Measurements from ENCODE around the gene CALR3. TPM values are rescaled to one million over a fixed set of nuclear protein-coding genes. Genes with fewer than 3 reads are reported as not detected.
"Not testable (repeated sequence)": the region's sequence is repeated elsewhere in the genome, so short reads cannot be mapped to it uniquely, and the experiment has no call there.

CALR3 gene
- polyA plus RNA-seq, 4 donors, result 0.14 TPM; not detected in 3

- no peak for DNase-seq (ENCODE audit: low read depth in 4 of 4, low spot score in 2 of 4)
These were observed 1.9 kb upstream of the CALR3 start for GRCh38 chr19:16497837-16498236.

GRCh38 chr19:16497042-16497441, 1.1 kb upstream of the CALR3 start:
- no peak for DNase-seq (ENCODE audit: low read depth in 4 of 4, low spot score in 2 of 4)

GRCh38 chr19:16496613-16496983, 631 bp upstream of the CALR3 start:
- DNase-seq (ENCODE audit: low read depth in 4 of 4, low spot score in 2 of 4), result no peak

GRCh38 chr19:16486476-16486875, 9.5 kb downstream of the CALR3 start:
- not testable (repeated sequence) for DNase-seq (ENCODE audit: low read depth in 4 of 4, low spot score in 2 of 4)

- DNase-seq (ENCODE audit: low read depth in 4 of 4, low spot score in 2 of 4), result no peak
These were observed 13.2 kb downstream of the CALR3 start for GRCh38 chr19:16482745-16483144.

GRCh38 chr19:16477311-16477710, 18.7 kb downstream of the CALR3 start:
- no peak for DNase-seq (ENCODE audit: low read depth in 4 of 4, low spot score in 2 of 4)

- DNase-seq (ENCODE audit: low read depth in 4 of 4, low spot score in 2 of 4), result no peak
These were observed 19.6 kb downstream of the CALR3 start for GRCh38 chr19:16476401-16476800.

- DNase-seq (ENCODE audit: low read depth in 4 of 4, low spot score in 2 of 4), result no peak
These were observed 22.0 kb downstream of the CALR3 start for GRCh38 chr19:16473875-16474392.

- DNase-seq (ENCODE audit: low read depth in 4 of 4, low spot score in 2 of 4), result no peak
These were observed 23.0 kb downstream of the CALR3 start for GRCh38 chr19:16472992-16473391.

- not testable (repeated sequence) for DNase-seq (ENCODE audit: low read depth in 4 of 4, low spot score in 2 of 4)
These were observed 23.4 kb downstream of the CALR3 start for GRCh38 chr19:16472559-16472899.

- DNase-seq (ENCODE audit: low read depth in 4 of 4, low spot score in 2 of 4), result no peak
These were observed 24.8 kb downstream of the CALR3 start for GRCh38 chr19:16470911-16471811.

GRCh38 chr19:16470541-16470910, 25.4 kb downstream of the CALR3 start:
- no peak for DNase-seq (ENCODE audit: low read depth in 4 of 4, low spot score in 2 of 4)

GRCh38 chr19:16467581-16467980, 28.4 kb downstream of the CALR3 start:
- DNase-seq (ENCODE audit: low read depth in 4 of 4, low spot score in 2 of 4), result no peak

- DNase-seq (ENCODE audit: low read depth in 4 of 4, low spot score in 2 of 4), result not testable (repeated sequence)
These were observed 29.1 kb downstream of the CALR3 start for GRCh38 chr19:16466802-16467427.

- no peak for DNase-seq (ENCODE audit: low read depth in 4 of 4, low spot score in 2 of 4)
These were observed 30.7 kb downstream of the CALR3 start for GRCh38 chr19:16465239-16465638.

- DNase-seq (ENCODE audit: low read depth in 4 of 4, low spot score in 2 of 4), result no peak
These were observed 31.9 kb downstream of the CALR3 start for GRCh38 chr19:16463991-16464575.

- DNase-seq (ENCODE audit: low read depth in 4 of 4, low spot score in 2 of 4), result no peak
These were observed 32.5 kb downstream of the CALR3 start for GRCh38 chr19:16463341-16463990.

- no peak for DNase-seq (ENCODE audit: low read depth in 4 of 4, low spot score in 2 of 4)
These were observed 33.2 kb downstream of the CALR3 start for GRCh38 chr19:16462757-16463250.

- DNase-seq (ENCODE audit: low read depth in 4 of 4, low spot score in 2 of 4), result no peak
These were observed 34.3 kb downstream of the CALR3 start for GRCh38 chr19:16461630-16462051.

- no peak for DNase-seq (ENCODE audit: low read depth in 4 of 4, low spot score in 2 of 4)
These were observed 35.5 kb downstream of the CALR3 start for GRCh38 chr19:16460454-16460853.

GRCh38 chr19:16459680-16460079, 36.3 kb downstream of the CALR3 start:
- no peak for DNase-seq (ENCODE audit: low read depth in 4 of 4, low spot score in 2 of 4)

Data from left renal cortex interstitium (tissue), 4 donors.